Measurements from ENCODE around the gene FIZ1. TPM values are rescaled to one million over a fixed set of nuclear protein-coding genes. Genes with fewer than 3 reads are reported as not detected.

FIZ1 gene
- 31.6 and 31.8 TPM in 2 replicates for total RNA-seq
- long read RNA-seq, partial matches to known transcripts, result 0 of 1 reads
- long read RNA-seq, other reads (novel, unspliced or antisense), result 1 of 1 reads

GRCh38 chr19:55599468-55599841 lies at the start of gene FIZ1:
Gene FIZ1 (minus strand): TSS chr19:55599517. CDS start chr19:55597865, 1,652 bp downstream.
- no peaks in the 10 kb centered on the region for H3K27me3 Mint-ChIP-seq (ENCODE audit: low read depth)
- peaks cover 21% of the 10 kb centered on the region for H3K4me1 Mint-ChIP-seq
- no peak for TF ChIP-seq CTCF (conservative IDR thresholded peaks at IDR 0.05)
- H3K4me3 Mint-ChIP-seq, result peak within 1 kb of the TSS; percentile 98
- peak; percentile 98 for DNase-seq (ENCODE audit: low read depth, low spot score)
- peaks cover 28% of the 10 kb centered on the region for H3K36me3 Mint-ChIP-seq (ENCODE audit: low read depth)
- peak within 1 kb of the TSS; percentile 100 for H3K27ac Mint-ChIP-seq (ENCODE audit: unreplicated experiment)
- peaks cover 5% of the 10 kb centered on the region for H3K9me3 Mint-ChIP-seq

- peaks cover 2% of the 10 kb centered on the region for H3K27me3 Mint-ChIP-seq (ENCODE audit: low read depth)
- H3K9me3 Mint-ChIP-seq, result no peaks in the 10 kb centered on the region
- peaks cover 26% of the 10 kb centered on the region for H3K4me1 Mint-ChIP-seq
- H3K4me3 Mint-ChIP-seq, result peak overlapping the region; percentile 88
- DNase-seq (ENCODE audit: low read depth, low spot score), result no peak
- peaks cover 6% of the 10 kb centered on the region for H3K36me3 Mint-ChIP-seq (ENCODE audit: low read depth)
- no peak overlapping the region for H3K27ac Mint-ChIP-seq (ENCODE audit: unreplicated experiment)
- no peak for TF ChIP-seq CTCF (conservative IDR thresholded peaks at IDR 0.05)
Measured at GRCh38 chr19:55648585-55649267, 49.4 kb upstream of the FIZ1 start.

GRCh38 chr19:55647732-55648584 lies 48.6 kb upstream of the FIZ1 start, which contains the start of gene CCDC106:
Gene CCDC106 (plus strand): TSS chr19:55648212. CDS start chr19:55649047, 835 bp downstream.
- peaks cover 10% of the 10 kb centered on the region for H3K36me3 Mint-ChIP-seq (ENCODE audit: low read depth)
- H3K4me1 Mint-ChIP-seq, result peaks cover 32% of the 10 kb centered on the region
- H3K4me3 Mint-ChIP-seq, result peak within 1 kb of the TSS; percentile 91
- H3K27me3 Mint-ChIP-seq (ENCODE audit: low read depth), result peaks cover 6% of the 10 kb centered on the region
- TF ChIP-seq CTCF (conservative IDR thresholded peaks at IDR 0.05), result no peak
- peak within 1 kb of the TSS; percentile 92 for H3K27ac Mint-ChIP-seq (ENCODE audit: unreplicated experiment)
- DNase-seq (ENCODE audit: low read depth, low spot score), result peak; percentile 62
- no peaks in the 10 kb centered on the region for H3K9me3 Mint-ChIP-seq

- H3K27me3 Mint-ChIP-seq (ENCODE audit: low read depth), result peaks cover 10% of the 10 kb centered on the region
- H3K27ac Mint-ChIP-seq (ENCODE audit: unreplicated experiment), result no peak overlapping the region
- H3K4me3 Mint-ChIP-seq, result peak overlapping the region; percentile 91
- no peak for DNase-seq (ENCODE audit: low read depth, low spot score)
- no peak for TF ChIP-seq CTCF (conservative IDR thresholded peaks at IDR 0.05)
- peaks cover 36% of the 10 kb centered on the region for H3K4me1 Mint-ChIP-seq
- no peaks in the 10 kb centered on the region for H3K9me3 Mint-ChIP-seq
- H3K36me3 Mint-ChIP-seq (ENCODE audit: low read depth), result peaks cover 11% of the 10 kb centered on the region
Measured at GRCh38 chr19:55646889-55647731, 47.8 kb upstream of the FIZ1 start.

GRCh38 chr19:55645512-55645881 lies 46.2 kb upstream of the FIZ1 start:
- Mint-ChIP-seq H3K36me3 (ENCODE audit: low read depth) (peaks cover 12% of the 10 kb centered on the region), H3K4me3 (peak overlapping the region; percentile 87), H3K27me3 (ENCODE audit: low read depth) (peaks cover 20% of the 10 kb centered on the region), H3K4me1 (peaks cover 48% of the 10 kb centered on the region), H3K9me3 (no peaks in the 10 kb centered on the region), H3K27ac (ENCODE audit: unreplicated experiment) (no peak overlapping the region)
- TF ChIP-seq CTCF (conservative IDR thresholded peaks at IDR 0.05), result no peak
- no peak for DNase-seq (ENCODE audit: low read depth, low spot score)

All from neural crest cell (in vitro differentiated cells).